GM19438 (cell line): ENCODE measurements around the gene LEO1.
A peak's percentile ranks its signal among the peaks of the same experiment; 100 is the strongest.
"Not testable (repeated sequence)": the region's sequence is repeated elsewhere in the genome, so short reads cannot be mapped to it uniquely, and the experiment has no call there.

ENCODE experiments used
- ATAC-seq: cut with Tn5 transposase; IDR thresholded peaks from one replicate; pipeline ENCODE4 v1.9.1; 2021; ENCODE audit warnings: low read depth; ENCODE audit not compliant: unreplicated experiment

The LEO1 gene

DNA sequence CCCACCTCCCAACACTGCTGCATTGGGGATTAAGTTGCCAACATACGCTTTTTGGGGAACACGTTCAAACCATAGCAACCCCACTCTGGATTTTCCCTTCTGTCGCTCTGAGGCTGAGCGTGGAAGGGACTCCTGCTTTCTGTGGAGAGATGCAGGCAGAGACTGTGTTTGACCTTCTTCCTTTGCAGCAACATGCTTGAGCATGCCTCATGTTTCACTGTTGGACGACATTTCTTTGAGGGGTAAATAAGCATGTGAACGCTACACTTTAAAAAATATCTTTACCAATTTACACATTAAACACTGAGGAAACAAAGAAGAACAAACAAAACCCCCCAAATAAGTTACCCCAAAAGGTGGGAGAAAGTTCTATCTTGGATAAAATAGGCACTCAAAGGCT, 33.2 kb upstream of the LEO1 start:
- no peak for ATAC-seq

GRCh38 chr15:52003710-52004109, 32.1 kb upstream of the LEO1 start:
- no peak for ATAC-seq

DNA sequence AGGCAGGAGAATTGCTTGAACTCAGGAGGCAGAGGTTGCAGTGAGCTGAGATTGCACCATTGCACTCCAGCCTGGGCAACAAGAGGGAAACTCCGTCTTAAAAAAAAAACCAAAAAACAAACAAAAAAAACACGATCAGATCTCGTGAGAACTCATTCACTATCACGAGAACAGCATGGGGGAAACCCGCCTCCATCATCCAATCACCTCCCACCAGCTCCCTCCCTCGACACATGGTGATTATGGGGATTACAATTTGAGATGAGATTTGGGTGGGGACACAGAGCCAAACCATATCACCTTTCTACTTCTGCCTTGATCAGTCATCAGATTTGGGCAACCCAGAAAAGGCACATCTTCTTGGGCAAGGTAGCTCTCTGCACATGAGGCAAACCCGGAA, 31.5 kb upstream of the LEO1 start:
- not testable (repeated sequence) for ATAC-seq

DNA sequence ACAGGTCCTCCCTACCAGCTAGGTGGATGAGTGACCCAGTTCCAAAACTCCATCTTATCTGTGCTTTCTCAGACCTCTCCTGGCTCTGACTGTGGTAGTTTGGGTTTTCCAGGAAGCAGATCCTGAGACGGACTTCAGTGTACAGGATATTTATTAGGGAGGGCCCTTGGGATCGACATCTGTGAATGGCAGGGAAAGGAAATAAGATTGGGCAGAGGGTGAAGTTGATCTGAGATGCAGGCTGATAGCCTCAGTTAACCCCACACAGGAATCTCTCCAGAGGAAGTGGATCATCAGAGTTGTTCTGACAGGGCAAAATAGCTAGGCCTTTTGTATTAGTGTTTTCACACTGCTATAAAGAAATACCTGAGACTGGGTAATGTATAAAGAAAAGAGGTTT, 30.8 kb upstream of the LEO1 start:
- no peak for ATAC-seq

DNA sequence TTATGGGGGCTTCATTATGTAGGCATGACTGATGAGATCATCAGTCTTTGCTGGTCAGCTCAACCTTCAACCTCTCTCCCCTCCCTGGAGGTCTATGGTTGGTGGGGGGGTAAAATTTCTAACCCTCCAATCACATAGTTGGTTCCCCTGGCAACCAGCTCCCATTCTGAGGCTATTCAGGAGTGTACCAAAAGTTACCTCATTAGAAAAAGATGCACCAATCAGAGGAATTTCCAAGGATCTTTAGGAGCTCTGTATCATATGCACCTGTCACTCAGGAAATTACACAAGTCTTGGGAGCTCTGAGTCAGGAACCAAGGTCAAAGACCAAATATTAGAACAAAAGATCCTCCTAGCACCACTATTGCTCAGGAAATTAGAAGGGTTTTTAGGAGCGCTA, 21.4 kb upstream of the LEO1 start:
- no peak for ATAC-seq

DNA sequence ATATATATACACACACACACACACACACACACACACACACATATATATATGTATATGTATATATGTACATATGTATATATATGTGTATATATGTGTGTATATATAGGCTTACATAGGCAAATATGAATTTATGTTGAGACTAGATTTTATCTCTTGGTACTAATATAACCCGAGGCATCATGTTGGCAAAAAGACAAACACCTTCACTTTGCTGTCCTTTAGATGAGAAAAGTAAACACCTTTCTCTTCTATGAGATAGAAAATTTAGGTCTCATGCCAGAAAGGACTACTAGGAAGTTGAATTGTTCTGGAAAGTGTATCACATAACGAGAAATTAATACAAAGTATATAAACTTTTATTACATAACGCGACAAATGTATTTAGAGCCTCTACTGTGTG, 19.6 kb upstream of the LEO1 start:
- ATAC-seq: no peak

DNA sequence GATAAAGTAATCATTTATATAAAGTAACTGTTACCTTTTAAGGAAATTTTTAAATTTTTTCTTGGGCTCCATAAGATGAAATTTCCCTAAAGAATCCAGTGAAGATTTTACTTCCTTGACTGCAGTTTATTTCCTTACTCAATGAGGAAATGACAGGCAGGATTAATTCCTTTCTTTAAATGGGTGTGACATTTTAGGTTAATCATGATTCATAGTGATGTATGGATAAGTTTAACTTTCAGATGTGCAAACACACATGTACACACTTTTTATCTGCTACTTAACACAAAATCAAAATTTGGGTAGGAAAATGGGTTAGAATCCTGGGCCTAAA, 11.2 kb upstream of the LEO1 start:
- no peak for ATAC-seq

GRCh38 chr15:51982013-51982769, 10.6 kb upstream of the LEO1 start:
- ATAC-seq: peak; percentile 96

DNA sequence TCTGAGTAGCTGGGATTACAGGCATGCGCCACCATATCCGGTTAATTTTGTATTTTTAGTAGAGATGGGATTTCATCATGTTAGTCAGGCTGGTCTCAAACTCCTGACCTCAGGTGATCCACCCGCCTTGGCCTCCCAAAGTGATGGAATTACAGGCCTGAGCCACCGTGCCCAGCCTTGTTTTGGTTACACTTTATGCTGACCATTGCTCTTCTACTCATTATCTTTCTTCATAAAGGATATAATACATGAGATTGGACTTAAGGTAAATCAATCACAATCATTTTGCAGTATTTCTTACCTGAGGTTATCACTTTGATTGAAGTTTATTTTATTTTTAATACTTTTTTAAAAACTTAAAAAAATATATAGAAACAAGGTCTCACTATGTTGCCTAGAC, 2.2 kb upstream of the LEO1 start:
- ATAC-seq: no peak

DNA sequence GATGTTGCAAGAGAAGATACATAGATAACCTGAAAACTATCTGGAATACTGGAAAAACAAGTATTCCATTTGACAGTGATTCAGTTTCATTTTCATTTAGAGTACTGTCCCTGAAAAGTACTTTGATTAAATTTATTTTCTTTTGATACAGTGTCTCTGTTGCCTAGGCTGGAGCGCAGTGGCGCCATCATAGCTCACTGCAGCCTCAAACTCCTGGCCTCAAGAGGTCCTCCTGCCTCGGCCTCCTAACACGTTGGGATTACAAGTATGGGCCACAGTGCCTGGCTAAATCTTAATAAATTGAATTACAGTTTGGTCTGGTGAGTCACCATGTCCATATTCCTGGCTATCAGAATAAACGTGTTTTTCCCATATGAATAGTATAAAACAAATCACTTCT, 1.6 kb upstream of the LEO1 start:
- ATAC-seq: no peak

- ATAC-seq: peak; percentile 10
Observed at GRCh38 chr15:51971032-51971374, 575 bp downstream of the LEO1 start.

GRCh38 chr15:51970132-51970817, 1.3 kb downstream of the LEO1 start:
- no peak for ATAC-seq

DNA sequence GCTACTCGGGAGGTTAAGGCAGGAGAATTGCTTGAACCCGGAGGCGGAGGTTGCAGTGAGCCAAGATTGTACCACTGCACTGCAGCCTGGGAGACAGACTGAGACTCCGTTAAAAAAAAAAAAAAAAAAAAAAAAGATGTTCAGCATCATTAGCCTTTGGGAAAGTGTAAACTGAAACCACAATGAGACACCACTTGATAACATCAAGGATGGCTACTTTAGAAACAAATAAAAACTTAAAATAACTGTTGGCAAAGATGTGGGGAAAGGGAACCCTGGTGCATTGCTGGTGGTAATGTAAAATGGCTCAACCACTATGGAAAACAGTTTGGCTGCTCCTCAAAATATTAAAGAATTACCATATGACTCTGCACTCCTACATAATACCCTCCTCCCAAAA, 1.9 kb downstream of the LEO1 start:
- ATAC-seq: no peak

- no peak for ATAC-seq
Observed at GRCh38 chr15:51967583-51967982, 4.0 kb downstream of the LEO1 start.

- ATAC-seq: no peak
Observed at GRCh38 chr15:51966192-51966591, 5.4 kb downstream of the LEO1 start.

DNA sequence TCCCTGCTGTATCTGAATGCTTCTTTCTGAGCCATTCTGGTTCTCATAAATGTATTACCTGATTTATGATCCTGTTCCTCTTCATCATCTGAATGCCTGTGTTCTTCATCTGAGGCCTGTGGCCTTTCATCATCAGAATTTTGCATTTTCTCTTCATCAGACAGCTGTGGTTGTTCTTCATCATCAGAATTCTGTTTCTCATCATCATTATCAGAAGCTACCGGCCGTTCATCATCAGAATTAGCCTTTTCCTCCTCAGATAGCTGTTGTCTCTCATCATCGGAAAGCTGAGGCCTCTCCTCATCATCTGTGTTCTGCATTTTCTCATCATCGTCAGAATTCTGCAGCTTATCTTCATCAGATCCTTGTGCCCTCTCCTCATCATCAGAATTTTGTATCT, 5.9 kb downstream of the LEO1 start:
- ATAC-seq: no peak

DNA sequence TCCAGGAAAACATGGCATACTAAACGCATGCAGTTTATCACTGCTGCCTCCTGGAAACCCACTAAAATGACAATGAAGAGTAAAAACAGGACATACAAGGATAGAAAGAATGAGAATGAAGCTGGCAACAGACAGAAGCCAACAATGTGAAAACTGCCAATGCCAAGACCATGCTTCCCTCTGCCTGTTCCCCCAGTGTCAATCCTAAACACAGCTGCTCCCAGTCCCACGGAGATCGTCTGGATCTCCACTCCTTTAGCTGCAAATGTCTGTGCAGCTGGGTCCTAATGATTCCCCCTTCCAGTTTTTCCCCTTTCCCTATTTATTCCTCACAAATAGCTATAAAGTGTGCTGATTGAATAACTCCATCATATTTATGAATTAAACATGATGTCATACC, 16.1 kb downstream of the LEO1 start:
- ATAC-seq: no peak

GRCh38 chr15:51952805-51953204, 18.8 kb downstream of the LEO1 start:
- ATAC-seq: no peak

DNA sequence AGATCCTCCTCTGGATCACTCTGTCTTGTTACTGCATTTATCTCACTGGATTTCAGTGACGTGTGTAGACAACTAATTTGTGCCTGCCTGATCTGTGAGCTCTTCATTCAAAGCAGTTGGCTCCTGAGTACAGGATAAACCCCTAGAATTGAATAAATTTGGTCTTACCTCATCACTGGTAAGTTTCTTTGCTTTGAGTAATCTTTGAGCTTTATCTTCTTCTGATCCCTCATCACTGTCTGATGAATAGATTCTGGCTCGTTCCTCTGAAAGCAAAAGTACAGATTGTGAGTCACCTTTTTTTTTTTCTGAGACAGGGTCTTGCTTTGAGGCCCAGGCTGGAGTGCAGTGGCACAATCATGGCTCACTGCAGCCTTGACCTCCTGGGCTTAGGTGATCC, 24.5 kb downstream of the LEO1 start:
- no peak for ATAC-seq

DNA sequence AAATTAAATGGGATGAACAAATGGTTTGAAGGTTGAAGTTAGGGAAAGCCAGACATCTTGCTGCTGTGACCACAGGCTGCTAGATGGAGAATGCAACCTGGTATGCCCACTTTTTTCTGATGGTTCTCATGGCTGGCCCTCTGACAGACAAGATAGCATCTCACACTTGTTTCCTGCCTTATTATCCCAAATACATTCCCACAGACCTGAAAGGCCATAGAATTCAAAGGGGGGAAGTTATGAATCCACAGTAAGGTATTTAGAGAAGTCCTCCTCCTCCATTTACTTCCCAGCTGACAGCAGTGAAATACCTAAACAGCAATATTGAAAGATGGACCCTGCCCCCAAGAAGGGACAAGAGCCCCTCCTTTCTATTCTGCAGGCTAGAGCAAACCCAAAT, 32.4 kb downstream of the LEO1 start:
- ATAC-seq: no peak

DNA sequence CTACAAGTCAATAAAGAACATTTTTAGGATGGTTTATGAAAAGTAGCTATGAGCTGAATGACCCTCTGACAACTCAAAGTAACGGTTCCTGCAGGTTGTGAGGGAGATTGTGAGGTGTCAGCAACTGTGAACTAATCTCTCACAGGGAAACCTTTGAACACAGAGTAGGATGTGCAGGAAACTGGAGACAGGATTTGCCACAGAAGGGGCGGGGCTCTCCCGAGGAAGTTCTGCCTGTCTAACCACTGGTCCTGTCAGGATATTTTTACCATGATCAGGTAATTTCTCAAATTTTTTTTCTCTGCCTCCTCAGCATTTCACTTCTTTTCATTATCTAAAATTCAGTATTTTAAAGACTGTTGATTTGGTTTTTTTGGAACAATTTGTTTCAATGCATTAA, 33.3 kb downstream of the LEO1 start:
- no peak for ATAC-seq

DNA sequence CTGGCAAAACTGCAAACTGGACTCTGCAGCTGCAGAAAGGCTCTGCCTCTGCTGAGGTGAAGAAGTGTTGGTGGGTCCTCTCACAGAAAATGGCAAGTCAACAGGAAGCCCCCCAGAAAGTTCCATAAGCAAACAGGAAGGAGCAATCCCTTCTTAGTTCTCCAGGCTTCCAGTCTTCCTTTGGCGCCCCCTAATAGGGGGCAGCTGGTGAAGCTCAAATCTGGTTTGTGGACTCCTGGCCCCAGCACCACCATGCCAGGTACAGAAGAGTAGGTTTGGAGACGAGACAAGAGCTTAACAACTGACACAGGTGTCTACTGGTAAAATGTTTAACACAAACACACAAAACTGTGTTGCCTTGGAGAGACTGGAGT, 35.5 kb downstream of the LEO1 start:
- no peak for ATAC-seq
